Liver (tissue), 9 donors: ENCODE data around the gene LRRC63. TPM values are rescaled to one million over a fixed set of nuclear protein-coding genes. Genes with fewer than 3 reads are reported as not detected.
"Not testable (repeated sequence)": the region's sequence is repeated elsewhere in the genome, so short reads cannot be mapped to it uniquely, and the experiment has no call there.

Experiments
- DNase-seq: peaks from one replicate; pipeline ENCODE4 v3.0.0-alpha.2; 2017; ENCODE audit warnings: low spot score
- H3K27ac ChIP-seq, 2 donors: one replicate each; pipeline ENCODE4 v1.7.0; 2013; ENCODE audit warnings: inconsistent platforms in 2 of 2, low read length in 2 of 2, control low read depth in 1 of 2, low read depth in 1 of 2, mild to moderate bottlenecking in 1 of 2
- H3K27me3 ChIP-seq, 4 donors: one replicate each; pipeline versions ENCODE4 v1.6.1 to v1.7.0; 2013; ENCODE audit warnings: low read length in 3 of 4, inconsistent platforms in 1 of 4, mild to moderate bottlenecking in 1 of 4, moderate library complexity in 1 of 4; ENCODE audit not compliant: control insufficient read depth in 4 of 4, insufficient read depth in 4 of 4
- H3K36me3 ChIP-seq, 4 donors: one replicate each; pipeline versions ENCODE4 v1.6.1 to v1.7.0; 2013; ENCODE audit warnings: low read length in 3 of 4, mild to moderate bottlenecking in 3 of 4, low read depth in 1 of 4, moderate library complexity in 1 of 4; ENCODE audit not compliant: control insufficient read depth in 4 of 4, insufficient read depth in 3 of 4
- H3K4me1 ChIP-seq, 4 donors: one replicate each; pipeline versions ENCODE4 v1.6.1 to v1.7.0; 2013; ENCODE audit warnings: low read length in 3 of 4, mild to moderate bottlenecking in 3 of 4, moderate library complexity in 1 of 4; ENCODE audit not compliant: control insufficient read depth in 4 of 4, insufficient read depth in 4 of 4
- H3K4me3 ChIP-seq, 3 donors: one replicate each; pipeline versions ENCODE4 v1.6.1 to v1.7.0; 2013; ENCODE audit warnings: low read length in 3 of 3, control low read depth in 1 of 3, low read depth in 1 of 3, mild to moderate bottlenecking in 1 of 3
- H3K9ac ChIP-seq, 2 donors: one replicate each; pipeline ENCODE4 v1.7.0; 2013; ENCODE audit warnings: low read length in 2 of 2, mild to moderate bottlenecking in 2 of 2, moderate library complexity in 2 of 2, control low read depth in 1 of 2, low read depth in 1 of 2
- H3K9me3 ChIP-seq, 4 donors: one replicate each; pipeline versions ENCODE4 v1.6.1 to v1.7.0; 2013; ENCODE audit warnings: low read length in 3 of 4; ENCODE audit not compliant: control insufficient read depth in 4 of 4
- EGR1 ChIP-seq, 2 donors: IDR thresholded peaks; 2 replicates each; pipeline ENCODE4 v1.6.1; 2016 to 2018; ENCODE audit warnings: antibody characterized with exemption in 2 of 2, low read depth in 2 of 2
- FOXA1 ChIP-seq: IDR thresholded peaks from 2 replicates; pipeline ENCODE4 v1.6.1; 2016; ENCODE audit warnings: antibody characterized with exemption
- HNF4A ChIP-seq, 2 donors: conservative IDR thresholded peaks; 2 replicates each; pipeline ENCODE4 v1.6.1; 2016; ENCODE audit warnings: antibody characterized with exemption in 2 of 2, mild to moderate bottlenecking in 2 of 2
- NR2F2 ChIP-seq: IDR thresholded peaks from 2 replicates; pipeline ENCODE4 v1.6.1; 2016; ENCODE audit warnings: antibody characterized with exemption
- RAD21 ChIP-seq, 2 donors: IDR thresholded peaks; 2 replicates each; pipeline ENCODE4 v1.6.1; 2016; ENCODE audit warnings: antibody characterized with exemption in 2 of 2, mild to moderate bottlenecking in 2 of 2
- RXRA ChIP-seq, 2 donors: IDR thresholded peaks; 2 replicates each; pipeline ENCODE4 v1.6.1; 2017 to 2018; ENCODE audit warnings: antibody characterized with exemption in 2 of 2, mild to moderate bottlenecking in 1 of 2
- SP1 ChIP-seq: IDR thresholded peaks from 2 replicates; pipeline ENCODE4 v1.6.1; 2018; ENCODE audit warnings: antibody characterized with exemption, mild to moderate bottlenecking
- YY1 ChIP-seq: IDR thresholded peaks from 2 replicates; pipeline ENCODE4 v1.6.1; 2016; ENCODE audit warnings: antibody characterized with exemption, mild to moderate bottlenecking
- WGBS: extraction: QIAGEN DNeasy Blood & Tissue Kit; methylation state at CpG from one replicate; pipeline ENCODE4 v1.1.7; 2013; 5-methylcytosine and 5-hydroxymethylcytosine counted together
- polyA plus RNA-seq, 2 donors: library from polyadenylated mRNA; stranded (reverse) in 1 of 2; unstranded in 1 of 2; fragments of 200-250 nt in 1 of 2; fragments of >200 nt in 1 of 2; fragmentation: Nextera tagmentation in 1 of 2; extraction: Ambion mirVana in 1 of 2; gene quantifications; one replicate each; pipeline versions ENCODE4 v1.2.1 to v1.2.3, GENCODE V29; 2013 to 2015
- total RNA-seq, 2 donors: library from RNA; depleted of rRNA; stranded (reverse); fragments of >200 nt; gene quantifications; one replicate each; pipeline ENCODE4 v1.2.3, GENCODE V29; 2014
- TF ChIP-seq, protein P1 (sequence below): fragments of 150-350 bp; IDR thresholded peaks from 2 replicates; pipeline ENCODE4 v1.5.1; 2017; ENCODE audit warnings: improper control_type of control experiment, low read depth, low read length; ENCODE audit not compliant: missing input control
- TF ChIP-seq, protein P2 (sequence below): IDR thresholded peaks from 2 replicates; pipeline ENCODE4 v1.6.1; 2016; ENCODE audit warnings: antibody characterized with exemption
- TF ChIP-seq, protein P3 (sequence below): IDR thresholded peaks from 2 replicates; pipeline ENCODE4 v1.6.1; 2016; ENCODE audit warnings: antibody characterized with exemption
- donor health status: healthy.
- donor health status: healthy.
- donor health status: healthy.
- donor health status: healthy.
- donor health status: healthy.

LRRC63 gene
- total and polyA plus RNA-seq, 4 donors = 0.03 to 0.84 (median 0.09) TPM

DNA sequence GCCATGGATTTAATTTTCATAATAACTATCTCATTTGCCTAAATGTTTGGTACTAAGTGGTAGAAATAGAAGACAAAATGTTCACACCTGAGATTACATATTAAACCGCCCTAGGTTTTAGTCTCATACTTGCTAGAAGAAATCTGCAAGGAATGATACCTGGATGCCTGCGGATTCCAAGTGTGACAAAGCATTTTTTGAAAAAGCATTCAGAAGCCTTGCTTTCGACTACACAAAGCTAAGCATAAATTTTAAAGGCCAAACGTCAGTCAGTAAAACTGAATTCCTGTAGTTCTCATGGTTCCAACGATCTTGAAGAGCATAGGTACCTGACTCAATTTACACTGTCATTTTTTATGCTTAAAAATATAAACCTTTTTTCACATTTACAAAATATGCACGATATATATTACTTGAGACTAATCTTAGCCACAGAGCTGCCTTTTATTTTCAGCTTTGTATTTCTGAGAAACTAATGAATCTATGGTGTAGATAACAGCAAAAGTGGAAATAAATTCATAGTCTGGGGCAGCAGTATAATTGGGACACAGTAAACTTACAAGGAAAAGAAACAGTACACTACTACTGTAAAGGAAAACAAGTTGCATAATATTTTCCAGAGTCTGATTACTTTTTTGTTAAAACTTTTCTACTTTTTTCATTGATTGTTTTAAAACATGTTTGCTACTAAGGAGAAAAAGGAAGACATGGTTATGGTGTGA lies 1.2 kb upstream of the LRRC63 start:
- H3K4me1 ChIP-seq = peaks cover 0 to 10% (median 7%) of the 10 kb centered on the region in 4 donors
- H3K4me3 ChIP-seq = no peak overlapping the region
- H3K36me3 ChIP-seq = no peaks in the 10 kb centered on the region
- no peaks in the 10 kb centered on the region for H3K9me3 ChIP-seq
- no peak for DNase-seq
- H3K27me3 ChIP-seq = no peaks in the 10 kb centered on the region
- no peak overlapping the region for H3K27ac ChIP-seq
- H3K9ac ChIP-seq = no peak overlapping the region
- WGBS = 79% methylated on average over 6 of the region's 6 CpGs
- no peak for TF ChIP-seq NR2F2
- TF ChIP-seq SP1 = no peak
- no peak for TF ChIP-seq FOXA1
- TF ChIP-seq RAD21 (IDR thresholded peaks at IDR 0.05) = no peak

DNA sequence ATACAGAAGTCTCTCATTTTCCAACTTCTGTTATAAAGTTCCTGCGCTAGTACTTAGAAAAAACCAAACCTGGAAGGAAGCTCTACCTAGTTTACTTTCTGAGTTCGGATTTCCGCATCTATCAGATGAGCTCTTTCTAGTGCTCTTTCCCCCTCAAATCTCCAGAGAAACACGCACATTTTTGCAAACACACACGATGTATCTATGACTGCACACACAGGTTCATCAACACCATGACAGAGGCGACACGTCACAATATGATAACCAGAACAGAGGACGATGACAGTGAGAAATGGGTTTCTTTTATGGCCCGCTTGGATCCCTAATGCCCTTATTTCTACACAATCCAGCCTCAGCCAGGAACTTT lies 629 bp upstream of the LRRC63 start:
- Histone ChIP-seq H3K9ac (peak overlapping the region in 1 of 2 donors; percentile 22), H3K27me3 (no peaks in the 10 kb centered on the region), H3K9me3 (no peaks in the 10 kb centered on the region), H3K36me3 (no peaks in the 10 kb centered on the region), H3K27ac (no peak overlapping the region), H3K4me1 (peaks cover 0 to 10% (median 7%) of the 10 kb centered on the region in 4 donors), H3K4me3 (peak overlapping the region; percentile 43 to 76 (median 50))
- 13% methylated on average over 9 of the region's 9 CpGs for WGBS
- DNase-seq = no peak
- no peak for TF ChIP-seq NR2F2
- TF ChIP-seq RXRA (IDR thresholded peaks at IDR 0.05) = no peak
- no peak for TF ChIP-seq EGR1 (IDR thresholded peaks at IDR 0.05; ENCODE audit: low read depth in 2 of 2)
- TF ChIP-seq HNF4A (conservative IDR thresholded peaks at IDR 0.05) = no peak
- TF ChIP-seq, protein P1, sequence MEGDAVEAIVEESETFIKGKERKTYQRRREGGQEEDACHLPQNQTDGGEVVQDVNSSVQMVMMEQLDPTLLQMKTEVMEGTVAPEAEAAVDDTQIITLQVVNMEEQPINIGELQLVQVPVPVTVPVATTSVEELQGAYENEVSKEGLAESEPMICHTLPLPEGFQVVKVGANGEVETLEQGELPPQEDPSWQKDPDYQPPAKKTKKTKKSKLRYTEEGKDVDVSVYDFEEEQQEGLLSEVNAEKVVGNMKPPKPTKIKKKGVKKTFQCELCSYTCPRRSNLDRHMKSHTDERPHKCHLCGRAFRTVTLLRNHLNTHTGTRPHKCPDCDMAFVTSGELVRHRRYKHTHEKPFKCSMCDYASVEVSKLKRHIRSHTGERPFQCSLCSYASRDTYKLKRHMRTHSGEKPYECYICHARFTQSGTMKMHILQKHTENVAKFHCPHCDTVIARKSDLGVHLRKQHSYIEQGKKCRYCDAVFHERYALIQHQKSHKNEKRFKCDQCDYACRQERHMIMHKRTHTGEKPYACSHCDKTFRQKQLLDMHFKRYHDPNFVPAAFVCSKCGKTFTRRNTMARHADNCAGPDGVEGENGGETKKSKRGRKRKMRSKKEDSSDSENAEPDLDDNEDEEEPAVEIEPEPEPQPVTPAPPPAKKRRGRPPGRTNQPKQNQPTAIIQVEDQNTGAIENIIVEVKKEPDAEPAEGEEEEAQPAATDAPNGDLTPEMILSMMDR = no peak

DNA sequence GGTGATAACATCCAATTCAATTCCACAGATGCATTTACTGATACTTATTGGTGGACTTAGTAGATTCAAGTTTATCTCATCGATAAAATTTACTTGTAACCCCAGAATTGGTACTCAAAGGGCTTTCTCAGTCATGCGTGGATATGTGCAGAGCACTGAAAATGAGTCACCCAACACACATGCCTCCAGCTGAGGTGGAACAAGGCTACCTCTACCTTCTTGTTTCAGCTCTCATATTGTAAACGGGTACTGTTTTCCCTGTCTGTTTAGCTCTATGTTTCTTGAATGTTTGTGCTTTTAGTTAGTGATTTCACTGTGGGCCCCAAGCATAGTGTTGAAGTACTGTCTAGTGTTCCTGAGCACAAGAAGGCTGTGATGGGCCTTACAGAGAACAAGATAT lies 1.5 kb downstream of the LRRC63 start:
- no peak overlapping the region for H3K27ac ChIP-seq
- H3K36me3 ChIP-seq = no peaks in the 10 kb centered on the region
- peaks cover 0 to 10% (median 7%) of the 10 kb centered on the region in 4 donors for H3K4me1 ChIP-seq
- WGBS = 95% methylated on average over 3 of the region's 3 CpGs
- H3K9me3 ChIP-seq = no peaks in the 10 kb centered on the region
- TF ChIP-seq, protein P2, sequence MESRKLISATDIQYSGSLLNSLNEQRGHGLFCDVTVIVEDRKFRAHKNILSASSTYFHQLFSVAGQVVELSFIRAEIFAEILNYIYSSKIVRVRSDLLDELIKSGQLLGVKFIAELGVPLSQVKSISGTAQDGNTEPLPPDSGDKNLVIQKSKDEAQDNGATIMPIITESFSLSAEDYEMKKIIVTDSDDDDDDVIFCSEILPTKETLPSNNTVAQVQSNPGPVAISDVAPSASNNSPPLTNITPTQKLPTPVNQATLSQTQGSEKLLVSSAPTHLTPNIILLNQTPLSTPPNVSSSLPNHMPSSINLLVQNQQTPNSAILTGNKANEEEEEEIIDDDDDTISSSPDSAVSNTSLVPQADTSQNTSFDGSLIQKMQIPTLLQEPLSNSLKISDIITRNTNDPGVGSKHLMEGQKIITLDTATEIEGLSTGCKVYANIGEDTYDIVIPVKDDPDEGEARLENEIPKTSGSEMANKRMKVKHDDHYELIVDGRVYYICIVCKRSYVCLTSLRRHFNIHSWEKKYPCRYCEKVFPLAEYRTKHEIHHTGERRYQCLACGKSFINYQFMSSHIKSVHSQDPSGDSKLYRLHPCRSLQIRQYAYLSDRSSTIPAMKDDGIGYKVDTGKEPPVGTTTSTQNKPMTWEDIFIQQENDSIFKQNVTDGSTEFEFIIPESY = no peak
- TF ChIP-seq, protein P3, sequence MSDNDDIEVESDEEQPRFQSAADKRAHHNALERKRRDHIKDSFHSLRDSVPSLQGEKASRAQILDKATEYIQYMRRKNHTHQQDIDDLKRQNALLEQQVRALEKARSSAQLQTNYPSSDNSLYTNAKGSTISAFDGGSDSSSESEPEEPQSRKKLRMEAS = no peak
- TF ChIP-seq SP1 (no peak), YY1 (no peak), EGR1 (IDR thresholded peaks at IDR 0.05; ENCODE audit: low read depth in 2 of 2) (no peak)
- TF ChIP-seq, protein P1 = no peak
- H3K4me3 ChIP-seq = no peak overlapping the region
- DNase-seq = no peak
- no peaks in the 10 kb centered on the region for H3K27me3 ChIP-seq
- H3K9ac ChIP-seq = no peak overlapping the region

DNA sequence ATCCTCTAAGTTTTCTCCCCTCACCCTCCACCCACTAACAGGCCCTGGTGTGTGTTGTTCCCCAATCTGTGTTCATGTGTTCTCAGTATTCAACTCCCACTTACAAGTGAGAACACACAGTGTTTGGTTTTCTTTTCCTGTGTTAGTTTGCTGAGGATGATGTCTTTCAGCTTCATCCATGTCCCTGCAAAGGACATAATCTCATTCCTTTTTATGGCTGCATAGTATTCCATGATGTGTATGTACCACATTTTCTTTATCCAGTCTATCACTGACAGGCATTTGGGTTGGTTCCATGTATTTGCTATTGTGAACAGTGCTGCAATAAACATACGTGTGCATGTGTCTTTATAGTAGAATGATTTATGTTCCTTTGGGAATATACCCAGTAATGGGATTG lies 3.0 kb downstream of the LRRC63 start:
- not testable (repeated sequence) for H3K9me3 ChIP-seq, H3K4me3 ChIP-seq, DNase-seq, H3K27me3 ChIP-seq, H3K9ac ChIP-seq, H3K27ac ChIP-seq, H3K36me3 ChIP-seq
- 93% methylated on average over 1 of the region's 1 CpG for WGBS
- H3K4me1 ChIP-seq = peaks cover 0 to 10% (median 7%) of the 10 kb centered on the region in 4 donors
